Measurements from ENCODE around the gene KCNA3. TPM values are rescaled to one million over a fixed set of nuclear protein-coding genes. Genes with fewer than 3 reads are reported as not detected.

The KCNA3 gene
- total RNA-seq, result not detected in 2 replicates
- polyA plus RNA-seq (2012), result not detected

GRCh38 chr1:110674337-110675059 lies at the start of gene KCNA3:
Gene KCNA3, minus strand, starts transcription at chr1:110674940. Its CDS starts 131 bp downstream, at chr1:110674809.
- no peak for DNase-seq (ENCODE audit: low read depth)

DNA sequence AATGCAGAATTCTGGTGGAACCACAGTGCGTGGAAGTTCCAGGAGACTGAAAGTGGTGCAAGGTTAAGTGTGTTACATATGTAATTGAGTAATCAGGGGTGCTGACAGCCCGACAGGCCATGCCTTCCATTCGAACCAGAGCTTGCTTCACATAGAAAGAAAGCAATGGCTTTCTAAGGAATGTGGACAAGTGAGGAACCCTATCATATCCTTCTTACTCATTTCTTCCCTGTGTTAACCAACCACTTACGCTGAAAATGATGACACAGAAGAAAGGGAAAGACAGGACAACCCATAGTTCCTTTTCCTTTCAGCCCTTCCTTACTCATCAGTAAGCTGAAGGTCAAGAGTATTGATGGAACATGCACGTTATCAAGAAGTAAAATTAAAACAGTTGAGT lies 48.1 kb upstream of the KCNA3 start:
- DNase-seq (ENCODE audit: low read depth), result no peak

DNA sequence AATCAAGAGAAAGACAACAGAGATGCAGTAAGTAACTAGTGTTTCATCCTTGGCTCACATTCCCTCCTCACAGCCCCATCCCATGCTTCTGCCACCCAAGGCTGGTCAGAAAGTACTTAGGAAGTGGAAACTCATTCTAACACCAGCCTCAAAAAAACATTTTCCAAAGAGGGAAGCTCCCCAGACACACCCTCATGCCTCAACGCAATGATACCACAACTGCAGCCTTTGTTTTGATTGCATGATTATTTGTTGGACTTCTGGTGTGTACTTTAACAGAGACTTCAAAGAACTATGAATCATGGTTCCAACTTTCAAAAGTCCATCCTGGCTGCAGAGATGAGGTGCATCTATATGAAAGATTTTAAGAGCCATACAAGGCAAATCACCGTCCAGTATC lies 45.2 kb upstream of the KCNA3 start:
- DNase-seq (ENCODE audit: low read depth), result no peak

- DNase-seq (ENCODE audit: low read depth), result no peak
Observed at GRCh38 chr1:110718452-110718851, 43.7 kb upstream of the KCNA3 start.

DNA sequence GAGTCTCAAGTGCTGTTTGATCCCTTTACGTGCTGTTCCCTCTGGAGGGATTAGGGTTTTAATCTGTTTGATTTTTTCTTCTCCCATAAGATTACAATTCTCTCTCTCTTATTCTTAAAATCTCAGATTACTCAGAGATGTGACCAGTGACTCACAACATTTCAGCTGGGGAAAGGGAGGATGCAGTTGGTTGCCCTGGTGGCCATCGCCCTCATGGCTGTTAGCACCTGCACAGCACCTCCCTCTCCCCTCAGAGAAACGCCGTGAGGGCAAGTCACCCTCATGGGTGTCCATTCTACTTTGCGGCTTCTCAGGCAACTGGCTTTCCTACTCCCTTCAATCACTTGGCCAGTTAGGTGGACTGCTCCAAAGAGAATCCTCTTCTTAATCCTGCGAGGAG lies 42.4 kb upstream of the KCNA3 start:
- no peak for DNase-seq (ENCODE audit: low read depth)

DNA sequence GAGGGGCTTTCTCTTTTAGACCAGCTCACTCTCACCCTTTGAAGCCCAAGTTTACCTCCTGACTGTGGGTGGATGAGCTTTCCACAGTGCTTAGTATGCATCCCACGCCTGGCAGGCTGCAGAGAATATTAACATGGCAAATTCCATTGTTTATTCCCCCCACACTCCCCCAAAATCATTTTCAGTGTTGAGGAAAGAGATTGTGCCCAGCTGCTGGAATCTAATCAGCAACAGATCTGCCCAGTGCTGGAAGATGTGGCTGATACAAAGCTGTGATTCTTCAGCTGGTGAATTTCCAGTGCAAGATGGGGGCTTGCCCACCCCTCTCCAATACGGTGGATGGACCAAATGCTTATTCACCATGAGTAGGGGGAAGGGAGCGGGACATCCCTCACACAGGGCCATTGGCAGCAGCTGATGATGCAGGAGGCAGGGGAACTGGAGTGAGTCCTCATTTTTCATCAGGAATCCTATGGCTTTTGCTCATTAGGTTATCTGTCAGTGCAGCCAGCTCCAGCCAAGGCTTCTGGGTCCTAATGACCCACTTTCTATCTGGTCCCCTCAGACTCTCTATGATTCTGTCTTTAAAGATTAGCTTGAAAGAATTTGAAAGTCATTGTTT lies 39.7 kb upstream of the KCNA3 start:
- DNase-seq (ENCODE audit: low read depth), result no peak

DNA sequence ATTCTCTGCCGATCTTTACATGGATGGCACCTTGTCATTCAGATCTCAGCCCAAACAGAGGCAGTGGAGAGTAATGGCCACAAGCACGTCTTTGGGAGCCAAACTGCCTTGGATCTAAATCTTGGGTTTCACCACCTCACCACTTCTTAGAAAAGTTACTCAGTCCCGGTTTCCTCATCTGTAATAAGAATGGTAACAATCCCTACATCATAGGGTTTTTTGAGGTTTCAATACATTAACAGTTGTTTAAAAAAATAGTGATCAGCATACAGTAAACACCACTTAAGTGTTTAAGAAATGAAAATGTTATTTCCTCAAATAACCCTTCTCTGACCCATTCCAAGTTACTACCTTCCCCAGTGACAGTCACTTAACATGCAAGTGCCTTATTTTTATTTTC lies 38.5 kb upstream of the KCNA3 start:
- no peak for DNase-seq (ENCODE audit: low read depth)

DNA sequence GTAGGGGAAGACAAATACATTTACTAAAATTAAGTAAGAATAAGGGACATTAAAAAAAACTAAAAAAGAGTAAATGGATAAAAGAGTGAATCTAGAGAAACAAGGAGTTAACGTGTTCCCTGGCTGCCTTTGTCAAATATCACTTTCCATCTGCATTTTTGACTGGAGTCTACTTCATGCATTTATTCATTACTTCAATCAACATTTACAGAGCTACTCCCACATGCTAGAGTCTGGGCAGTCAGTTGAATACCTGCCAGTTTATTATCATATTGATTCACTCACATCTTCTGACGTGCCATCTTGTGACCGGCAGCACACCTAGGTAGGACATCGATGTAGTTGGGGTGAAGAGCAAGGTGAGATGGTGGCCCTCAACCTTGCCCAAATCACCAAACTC lies 35.6 kb upstream of the KCNA3 start:
- no peak for DNase-seq (ENCODE audit: low read depth)

- DNase-seq (ENCODE audit: low read depth), result no peak
Observed at GRCh38 chr1:110708974-110709440, 34.3 kb upstream of the KCNA3 start.

GRCh38 chr1:110707232-110707631 lies 32.5 kb upstream of the KCNA3 start:
- DNase-seq (ENCODE audit: low read depth), result no peak

GRCh38 chr1:110706621-110707020 lies 31.9 kb upstream of the KCNA3 start:
- no peak for DNase-seq (ENCODE audit: low read depth)

DNA sequence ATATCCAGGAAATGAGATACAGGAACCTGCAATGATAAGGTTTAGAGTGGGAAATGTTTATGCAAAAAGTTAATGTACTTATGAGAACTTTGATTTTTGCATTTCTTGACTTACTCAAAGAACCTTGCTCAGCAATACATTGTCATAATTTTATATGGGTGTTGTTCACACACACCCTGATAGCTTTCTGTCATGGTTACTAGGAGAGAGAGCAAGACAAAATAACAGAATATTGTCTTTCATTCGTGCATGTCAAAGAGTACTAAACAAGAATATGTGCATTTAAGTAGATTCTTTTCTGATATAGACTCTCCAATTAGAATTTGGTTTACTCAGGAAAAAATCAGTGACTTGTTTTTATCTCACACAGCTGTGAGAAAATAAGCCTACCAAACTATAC lies 27.5 kb upstream of the KCNA3 start:
- no peak for DNase-seq (ENCODE audit: low read depth)

DNA sequence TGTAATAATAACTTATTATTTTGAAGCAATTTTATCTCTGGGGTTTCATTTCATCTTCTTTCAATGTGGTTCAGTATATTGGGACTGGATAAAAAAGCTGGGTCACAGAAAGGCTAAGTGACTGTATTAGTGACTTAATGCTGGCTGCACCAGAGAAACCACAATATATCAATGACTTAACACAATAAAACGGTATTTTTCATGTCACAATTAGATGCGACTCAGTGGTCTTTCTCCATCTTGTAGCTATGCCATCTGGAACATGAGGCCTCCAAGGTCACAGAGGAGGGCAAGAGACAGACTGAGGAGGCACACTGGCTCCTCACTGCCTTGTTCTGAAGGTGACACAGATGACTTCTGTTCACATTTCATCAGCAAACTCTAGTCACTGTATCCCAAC lies 26.0 kb upstream of the KCNA3 start:
- DNase-seq (ENCODE audit: low read depth), result no peak

GRCh38 chr1:110697606-110698005 lies 22.9 kb upstream of the KCNA3 start:
- DNase-seq (ENCODE audit: low read depth), result no peak

GRCh38 chr1:110696818-110697217 lies 22.1 kb upstream of the KCNA3 start:
- no peak for DNase-seq (ENCODE audit: low read depth)

DNA sequence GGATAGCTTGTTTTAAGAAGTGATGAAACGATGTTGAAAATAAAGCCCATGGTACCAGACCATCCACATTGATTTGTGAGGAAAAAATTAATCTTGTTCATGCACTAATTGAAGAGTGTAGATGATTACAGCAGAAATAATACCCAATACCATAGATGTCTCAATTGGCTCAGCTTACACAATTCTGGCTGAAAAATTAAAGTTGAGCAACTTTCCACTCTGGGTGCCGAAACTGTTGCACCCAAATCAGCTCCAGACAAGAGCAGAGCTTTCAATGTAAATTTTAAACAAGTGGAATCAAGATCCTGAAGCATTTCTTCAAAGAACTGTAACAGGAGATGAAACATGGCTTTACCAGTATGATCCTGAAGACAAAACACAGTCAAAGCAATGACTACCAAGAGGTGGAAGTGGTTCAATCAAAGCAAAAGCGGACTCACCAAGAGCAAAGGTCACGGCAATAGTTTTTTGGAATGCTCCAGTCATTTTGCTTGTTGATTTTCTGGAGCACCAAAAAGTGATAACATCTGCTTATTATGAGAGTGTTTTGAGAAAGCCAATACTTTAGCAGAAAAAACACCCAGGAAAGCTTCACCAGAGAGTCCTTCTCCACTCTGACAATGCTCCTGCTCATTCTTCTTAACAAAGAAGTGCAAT lies 16.1 kb upstream of the KCNA3 start:
- no peak for DNase-seq (ENCODE audit: low read depth)

GRCh38 chr1:110689868-110690267 lies 15.1 kb upstream of the KCNA3 start:
- no peak for DNase-seq (ENCODE audit: low read depth)

DNA sequence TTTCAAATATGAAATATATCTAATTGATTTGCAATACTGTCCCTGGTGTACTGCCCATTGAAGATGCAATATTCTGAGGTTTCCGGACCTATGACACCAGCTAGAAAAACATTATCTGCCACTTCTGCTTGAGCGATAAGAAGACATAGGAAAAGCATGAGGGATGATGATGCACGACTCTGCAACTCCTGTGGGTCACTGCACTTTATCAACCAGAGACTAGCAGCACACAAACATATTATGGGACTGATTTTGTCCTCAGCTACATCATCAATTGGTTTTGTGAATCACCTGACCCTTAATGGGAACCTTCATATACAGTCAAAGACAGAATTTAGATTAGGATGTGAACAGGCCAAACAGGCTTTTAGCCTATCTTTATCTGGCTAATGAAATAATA lies 13.8 kb upstream of the KCNA3 start:
- DNase-seq (ENCODE audit: low read depth), result no peak

DNA sequence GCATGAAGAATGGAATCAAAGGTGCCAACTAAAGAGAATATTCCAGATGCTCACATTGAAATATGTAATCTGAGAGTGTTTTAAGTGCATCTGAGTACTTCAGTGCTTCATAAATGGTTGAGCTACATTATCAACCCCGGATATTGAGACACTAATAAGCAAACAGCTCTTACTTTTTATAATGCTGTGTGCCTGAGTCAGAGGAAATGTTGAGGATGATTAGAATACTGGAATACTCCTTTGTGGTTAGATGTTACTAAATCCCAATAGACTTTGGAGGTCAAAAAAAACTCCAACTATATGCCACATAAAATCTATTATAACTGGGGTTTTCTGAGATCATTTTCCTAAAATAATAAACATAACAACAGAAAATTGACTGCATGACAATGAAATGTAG lies 12.5 kb upstream of the KCNA3 start:
- peak; percentile 1 for DNase-seq (ENCODE audit: low read depth)

DNA sequence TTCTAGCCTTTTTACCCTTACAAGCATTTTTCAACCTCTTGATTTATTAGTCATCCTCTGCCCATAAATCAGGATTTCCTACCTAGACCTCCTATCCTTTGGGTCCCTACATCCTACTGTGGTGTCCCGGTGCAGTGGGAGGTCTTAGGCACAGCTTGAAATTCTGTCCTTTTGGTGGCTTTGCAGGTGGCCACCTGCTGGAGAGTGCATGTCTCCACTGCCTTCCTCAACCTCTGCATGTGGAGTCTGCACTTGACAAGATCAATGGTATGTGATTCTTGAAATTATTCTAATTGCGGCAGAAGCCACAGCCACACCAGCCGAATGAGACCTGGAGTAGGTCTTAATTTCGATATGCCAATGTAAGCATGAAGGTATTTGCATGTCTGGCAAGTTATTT lies 11.4 kb upstream of the KCNA3 start:
- no peak for DNase-seq (ENCODE audit: low read depth)

GRCh38 chr1:110684491-110684890 lies 9.8 kb upstream of the KCNA3 start:
- DNase-seq (ENCODE audit: low read depth), result no peak

DNA sequence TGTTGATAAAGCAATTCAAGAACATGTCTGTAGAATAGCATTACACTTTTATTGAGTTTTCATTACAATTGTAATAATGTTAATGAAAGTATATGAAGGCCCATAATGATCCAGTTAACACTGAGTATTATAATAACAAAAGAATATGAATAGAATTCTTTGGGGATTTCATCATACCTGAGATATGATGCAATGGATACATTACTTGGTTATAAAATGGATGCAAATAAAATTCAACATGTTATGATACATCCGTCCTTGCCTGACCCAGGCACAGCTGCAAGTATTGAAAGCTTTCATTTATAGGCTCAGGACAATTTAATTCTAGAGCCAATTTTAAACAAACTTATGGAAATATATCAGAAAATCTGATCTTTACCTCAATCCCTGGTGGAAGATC lies 8.2 kb upstream of the KCNA3 start:
- DNase-seq (ENCODE audit: low read depth), result no peak
